ENCODE measurements around the gene PRKAR1B. TPM values are rescaled to one million over a fixed set of nuclear protein-coding genes. Genes with fewer than 3 reads are reported as not detected.

PRKAR1B gene
- total RNA-seq, 2 experiments from 2014 or later = 48.7 to 49.9 TPM

- Mint-ChIP-seq H3K36me3 (ENCODE audit: low read depth) (no peaks in the 10 kb centered on the region), H3K9me3 (no peaks in the 10 kb centered on the region), H3K27me3 (no peaks in the 10 kb centered on the region), H3K27ac (no peak overlapping the region), H3K4me3 (no peak overlapping the region), H3K4me1 (ENCODE audit: low read depth) (peaks cover 5% of the 10 kb centered on the region)
- CTCF ChIA-PET = no interaction called here
- TF ChIP-seq CTCF (IDR thresholded peaks at IDR 0.05) = no peak
- intact Hi-C loops (cut with micrococcal nuclease) = no loop called here
- ATAC-seq (no peak), DNase-seq (no peak)
- POLR2A ChIA-PET = no interaction called here
Measured at GRCh38 chr7:538764-539685, 188.1 kb downstream of the PRKAR1B start.

DNA sequence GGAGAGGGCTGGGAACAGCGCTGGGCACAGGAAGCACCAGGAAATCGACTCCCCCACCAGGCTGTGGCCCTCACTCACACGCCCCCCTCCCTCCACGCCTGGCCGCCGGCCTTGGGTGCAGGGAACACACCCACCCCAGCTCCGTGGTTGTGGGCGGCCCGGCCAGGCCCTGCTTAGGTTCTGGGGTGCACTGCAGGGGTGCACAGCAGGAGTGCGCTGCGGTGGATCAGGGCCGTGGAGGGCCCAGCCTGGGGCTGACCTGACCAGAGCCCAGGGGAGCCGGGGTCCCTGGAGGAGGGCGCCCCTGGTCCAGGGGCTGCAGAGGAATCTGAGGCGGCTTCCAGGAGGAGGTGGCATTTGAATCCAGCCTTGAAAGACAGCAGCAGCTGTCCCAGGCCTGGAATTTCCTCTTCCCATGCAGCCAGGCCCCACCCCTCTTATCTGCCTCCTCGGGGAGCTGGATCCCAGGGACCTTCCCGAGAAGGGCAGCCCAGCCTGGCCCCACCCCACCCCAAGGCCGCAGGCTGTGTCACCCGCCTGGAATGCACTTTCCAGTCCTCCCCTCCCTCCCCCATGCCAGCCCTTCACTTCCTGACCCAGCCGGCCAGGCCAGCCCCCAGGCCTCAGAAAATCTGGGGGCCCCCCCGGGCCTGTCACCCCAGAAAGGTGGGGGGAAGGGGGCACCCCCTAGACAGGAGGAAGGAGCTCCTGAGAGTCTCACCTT, 189.0 kb downstream of the PRKAR1B start:
- H3K9me3 Mint-ChIP-seq = no peaks in the 10 kb centered on the region
- no peak for TF ChIP-seq CTCF (IDR thresholded peaks at IDR 0.05)
- no peak overlapping the region for H3K27ac Mint-ChIP-seq
- H3K36me3 Mint-ChIP-seq (ENCODE audit: low read depth) = no peaks in the 10 kb centered on the region
- ChIA-PET CTCF (no interaction called here), POLR2A (no interaction called here)
- H3K4me1 Mint-ChIP-seq (ENCODE audit: low read depth) = peaks cover 5% of the 10 kb centered on the region
- H3K4me3 Mint-ChIP-seq = no peak overlapping the region
- no peak for DNase-seq
- intact Hi-C loops (cut with micrococcal nuclease) = no loop called here
- no peak for ATAC-seq
- no peaks in the 10 kb centered on the region for H3K27me3 Mint-ChIP-seq

DNA sequence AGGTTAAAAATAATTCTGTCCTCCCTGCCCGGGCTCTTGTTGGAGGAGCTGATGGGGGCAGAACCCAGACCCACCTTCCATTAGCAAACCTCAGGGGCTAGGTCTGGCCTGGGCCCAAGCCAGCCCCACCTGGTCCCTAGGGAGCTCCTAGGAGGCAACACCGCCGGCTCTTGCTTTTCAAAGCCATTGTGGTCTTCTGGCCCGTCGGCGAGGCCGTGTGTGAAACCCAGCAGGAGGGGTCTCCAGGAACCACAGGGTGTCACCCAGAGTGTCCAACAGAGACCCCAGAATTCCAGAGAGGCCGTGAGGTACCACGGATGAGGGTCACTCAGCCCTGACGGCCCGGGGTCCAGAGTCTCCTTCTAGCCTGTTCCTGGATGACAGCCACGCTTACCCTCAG, 190.8 kb downstream of the PRKAR1B start:
- intact Hi-C loops (cut with micrococcal nuclease) = no loop called here
- Mint-ChIP-seq H3K27ac (no peak overlapping the region), H3K4me3 (no peak overlapping the region), H3K9me3 (no peaks in the 10 kb centered on the region), H3K36me3 (ENCODE audit: low read depth) (no peaks in the 10 kb centered on the region), H3K4me1 (ENCODE audit: low read depth) (peaks cover 11% of the 10 kb centered on the region), H3K27me3 (no peaks in the 10 kb centered on the region)
- CTCF ChIA-PET = no interaction called here
- POLR2A ChIA-PET = no interaction called here
- TF ChIP-seq CTCF (IDR thresholded peaks at IDR 0.05) = no peak
- DNase-seq (no peak), ATAC-seq (no peak)

- intact Hi-C loops (cut with micrococcal nuclease) = no loop called here
- no peak overlapping the region for H3K4me3 Mint-ChIP-seq
- peaks cover 13% of the 10 kb centered on the region for H3K4me1 Mint-ChIP-seq (ENCODE audit: low read depth)
- ATAC-seq (no peak), DNase-seq (no peak)
- no peaks in the 10 kb centered on the region for H3K36me3 Mint-ChIP-seq (ENCODE audit: low read depth)
- POLR2A ChIA-PET = interaction anchor here (1.0 kb wide), 1 partner anchor 11 kb away, joined by 3 read pairs; no protein-coding TSS in a partner anchor
- peaks cover 4% of the 10 kb centered on the region for H3K27me3 Mint-ChIP-seq
- TF ChIP-seq CTCF (IDR thresholded peaks at IDR 0.05) = no peak
- CTCF ChIA-PET = no interaction called here
- no peak overlapping the region for H3K27ac Mint-ChIP-seq
- no peaks in the 10 kb centered on the region for H3K9me3 Mint-ChIP-seq
Measured at GRCh38 chr7:534959-535358, 192.1 kb downstream of the PRKAR1B start.

GRCh38 chr7:534075-534474, 193.0 kb downstream of the PRKAR1B start:
- intact Hi-C loops (cut with micrococcal nuclease) = no loop called here
- Mint-ChIP-seq H3K27me3 (peaks cover 5% of the 10 kb centered on the region), H3K27ac (no peak overlapping the region), H3K4me1 (ENCODE audit: low read depth) (peaks cover 13% of the 10 kb centered on the region), H3K9me3 (no peaks in the 10 kb centered on the region), H3K36me3 (ENCODE audit: low read depth) (no peaks in the 10 kb centered on the region), H3K4me3 (no peak overlapping the region)
- ATAC-seq (no peak), DNase-seq (no peak)
- ChIA-PET CTCF (no interaction called here), POLR2A (interaction anchor here (1.0 kb wide), 1 partner anchor 12 kb away, joined by 3 read pairs; no protein-coding TSS in a partner anchor)
- no peak for TF ChIP-seq CTCF (IDR thresholded peaks at IDR 0.05)
